Stimulated activated CD4-positive, alpha-beta T cell treated with anti-CD3 and anti-CD28 coated beads, TNF-alpha, amount 100 ng/mL, for 24 hours (primary cell): ENCODE data around the gene FOXD1.
"Not testable (repeated sequence)": the region's sequence is repeated elsewhere in the genome, so short reads cannot be mapped to it uniquely, and the experiment has no call there.

Experiments
- DNase-seq, 3 experiments: peaks; one replicate each; pipeline ENCODE4 v3.0.0-alpha.2; 2020; ENCODE audit warnings: low read depth in 3 of 3

The FOXD1 gene

GRCh38 chr5:73417303-73418034 lies 31.1 kb downstream of the FOXD1 start:
- DNase-seq, result no peak

GRCh38 chr5:73415617-73416016 lies 33.0 kb downstream of the FOXD1 start:
- DNase-seq, result no peak

GRCh38 chr5:73415171-73415570 lies 33.4 kb downstream of the FOXD1 start:
- DNase-seq, result no peak

- no peak for DNase-seq
Measured at GRCh38 chr5:73412597-73412988, 36.0 kb downstream of the FOXD1 start.

GRCh38 chr5:73411936-73412596 lies 36.5 kb downstream of the FOXD1 start:
- no peak for DNase-seq

GRCh38 chr5:73409927-73410326 lies 38.6 kb downstream of the FOXD1 start:
- DNase-seq, result not testable (repeated sequence)

GRCh38 chr5:73405691-73406090 lies 42.9 kb downstream of the FOXD1 start:
- DNase-seq, result no peak

GRCh38 chr5:73399775-73400174 lies 48.8 kb downstream of the FOXD1 start:
- DNase-seq, result no peak
